Small intestine (tissue), 7 donors: ENCODE measurements around the gene HDAC6. TPM values are rescaled to one million over a fixed set of nuclear protein-coding genes. Genes with fewer than 3 reads are reported as not detected.
"Not testable (repeated sequence)": the region's sequence is repeated elsewhere in the genome, so short reads cannot be mapped to it uniquely, and the experiment has no call there.

Experiments
- DNase-seq, 2 donors: peaks; one replicate each; pipeline versions ENCODE4 v3.0.0 to v3.0.0-alpha.2; 2013
- FAIRE-seq: peaks from 2 replicates; lab custom pipeline; 2012; peaks lifted over from hg19 to GRCh38; lab: Jason Lieb, UNC
- H3K27ac ChIP-seq, 3 donors: one replicate each; pipeline ENCODE4 v1.5.1; 2013; ENCODE audit warnings: low read length in 2 of 3, mild to moderate bottlenecking in 2 of 3, control low read depth in 1 of 3, inconsistent platforms in 1 of 3, low read depth in 1 of 3, moderate library complexity in 1 of 3
- H3K27me3 ChIP-seq, 3 donors: one replicate each; pipeline ENCODE4 v1.6.1; 2013; ENCODE audit warnings: low read length in 3 of 3, inconsistent platforms in 1 of 3; ENCODE audit not compliant: control insufficient read depth in 3 of 3, insufficient read depth in 3 of 3
- H3K36me3 ChIP-seq, 3 donors: one replicate each; pipeline ENCODE4 v1.6.1; 2013; ENCODE audit warnings: low read length in 3 of 3, inconsistent platforms in 1 of 3, low read depth in 1 of 3, mild to moderate bottlenecking in 1 of 3, moderate library complexity in 1 of 3; ENCODE audit not compliant: control insufficient read depth in 3 of 3, insufficient read depth in 2 of 3
- H3K4me1 ChIP-seq, 3 donors: one replicate each; pipeline ENCODE4 v1.6.1; 2013; ENCODE audit warnings: low read length in 2 of 3, inconsistent platforms in 1 of 3, low read depth in 1 of 3, mild to moderate bottlenecking in 1 of 3, moderate library complexity in 1 of 3; ENCODE audit not compliant: control insufficient read depth in 3 of 3, insufficient read depth in 2 of 3
- H3K4me3 ChIP-seq, 3 donors: one replicate each; pipeline ENCODE4 v1.5.1; 2013; ENCODE audit warnings: low read length in 3 of 3, control low read depth in 1 of 3, inconsistent platforms in 1 of 3, low read depth in 1 of 3, mild to moderate bottlenecking in 1 of 3, moderate library complexity in 1 of 3
- H3K9me3 ChIP-seq, 2 donors: one replicate each; pipeline ENCODE4 v1.6.1; 2013; ENCODE audit warnings: low read depth in 1 of 2, low read length in 1 of 2; ENCODE audit not compliant: control insufficient read depth in 2 of 2, insufficient read depth in 1 of 2
- WGBS, 3 donors: extraction: QIAGEN DNeasy Blood & Tissue Kit; methylation state at CpG; one replicate each; pipeline ENCODE4 v1.1.7; 2013; 5-methylcytosine and 5-hydroxymethylcytosine counted together
- polyA plus RNA-seq, 4 donors: library from polyadenylated mRNA; stranded (reverse) in 3 of 4; unstranded in 1 of 4; fragments of 200-250 nt in 3 of 4; fragments of 120-200 nt in 1 of 4; gene quantifications; one replicate each; pipeline versions ENCODE4 v1.2.1 to v1.2.3, GENCODE V29; 2013
- donor health status: healthy with polysubstance abuse.
- donor health status: control.
- donor health status: control.
- donor health status: Bipolar disorder and iron deficiency.
- donor health status: healthy.

Gene HDAC6
- polyA plus RNA-seq, 4 donors: 51.5 to 110 (median 102) TPM

GRCh38 chrX:48854121-48854804 lies 52.4 kb downstream of the HDAC6 start:
- not testable (repeated sequence) for DNase-seq, H3K27me3 ChIP-seq, H3K36me3 ChIP-seq, H3K9me3 ChIP-seq, H3K27ac ChIP-seq, H3K4me1 ChIP-seq, FAIRE-seq, H3K4me3 ChIP-seq
- WGBS, 3 donors: 88 to 92% (median 90%) methylated on average over 12 of the region's 12 CpGs

- Histone ChIP-seq H3K4me1 (no peaks in the 10 kb centered on the region), H3K9me3 (no peaks in the 10 kb centered on the region), H3K36me3 (no peaks in the 10 kb centered on the region), H3K27me3 (no peaks in the 10 kb centered on the region), H3K27ac (no peak overlapping the region), H3K4me3 (no peak overlapping the region)
- FAIRE-seq: no peak
- 35 to 47% (median 45%) methylated on average over 5 of the region's 5 CpGs for WGBS, 3 donors
- DNase-seq: peak; percentile 6 to 10
Observed at GRCh38 chrX:48854898-48855297, 53.0 kb downstream of the HDAC6 start.

DNA sequence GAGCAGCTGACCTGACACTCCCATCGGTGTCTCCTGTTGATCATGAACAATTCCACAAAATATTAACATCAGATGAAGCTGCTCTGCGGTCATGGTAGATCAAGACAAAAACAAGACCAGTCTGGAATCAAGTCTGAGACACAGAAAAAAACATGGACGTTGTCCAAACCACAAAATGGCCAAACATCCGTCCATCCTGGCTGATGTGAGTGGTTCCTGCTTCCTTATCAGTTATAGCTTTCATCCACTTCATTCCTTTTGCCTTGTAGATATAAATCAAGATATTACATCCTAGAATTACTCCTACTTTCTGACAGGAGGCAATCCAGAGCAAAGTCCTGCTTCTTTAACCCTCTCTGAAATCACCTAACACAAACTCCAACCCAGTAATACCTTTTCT lies 62.3 kb downstream of the HDAC6 start:
- Histone ChIP-seq H3K27me3 (no peaks in the 10 kb centered on the region), H3K27ac (no peak overlapping the region), H3K4me1 (no peaks in the 10 kb centered on the region), H3K9me3 (no peaks in the 10 kb centered on the region), H3K36me3 (no peaks in the 10 kb centered on the region), H3K4me3 (no peak overlapping the region)
- 36 to 38% (median 36%) methylated on average over 4 of the region's 4 CpGs for WGBS, 3 donors
- FAIRE-seq (no peak), DNase-seq (no peak)

DNA sequence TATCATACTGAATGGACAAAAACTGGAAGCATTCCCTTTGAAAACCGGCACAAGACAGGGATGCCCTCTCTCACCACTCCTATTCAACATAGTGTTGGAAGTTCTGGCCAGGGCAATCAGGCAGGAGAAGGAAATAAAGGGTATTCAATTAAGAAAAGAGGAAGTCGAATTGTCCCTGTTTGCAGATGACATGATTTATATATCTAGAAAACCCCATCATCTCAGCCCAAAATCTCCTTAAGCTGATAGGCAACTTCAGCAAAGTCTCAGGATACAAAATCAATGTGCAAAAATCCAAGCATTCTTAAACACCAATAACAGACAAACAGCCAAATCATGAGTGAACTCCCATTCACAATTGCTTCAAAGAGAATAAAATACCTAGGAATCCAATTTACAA lies 70.2 kb downstream of the HDAC6 start:
- not testable (repeated sequence) for H3K27me3 ChIP-seq, H3K27ac ChIP-seq, H3K36me3 ChIP-seq, H3K4me1 ChIP-seq, H3K4me3 ChIP-seq, DNase-seq, H3K9me3 ChIP-seq, FAIRE-seq
- WGBS, 3 donors: 32 to 73% (median 54%) methylated on average over 1 of the region's 2 CpGs

Other genes with a start within 250 kb of the HDAC6 start
- 100 to 1,000 TPM in 3 of 4 donors, 10 to 100 TPM in 1; 87.9 to 222 (median 173) TPM for gene RBM3, start 227.6 kb upstream of the HDAC6 start, polyA plus RNA-seq
- 100 to 1,000 TPM; 105 to 326 (median 213) TPM for gene WDR13, start 204.6 kb upstream of the HDAC6 start, polyA plus RNA-seq
- 1 to 10 TPM; 1.1 to 6.2 (median 4.8) TPM for gene WAS, start 118.3 kb upstream of the HDAC6 start, polyA plus RNA-seq
- gene SUV39H1, start 105.3 kb upstream of the HDAC6 start, polyA plus RNA-seq: 1 to 10 TPM; 2.2 to 8.5 (median 4.3) TPM
- gene GLOD5, start 40.3 kb upstream of the HDAC6 start, polyA plus RNA-seq: 10 to 100 TPM in 3 of 4 donors, 1 to 10 TPM in 1; 4.4 to 56.1 (median 22.1) TPM
- gene GATA1, start 15.5 kb upstream of the HDAC6 start, polyA plus RNA-seq: under 1 TPM in 2 of 4 donors, not detected in 2; 0.09 to 0.32 TPM
- gene ERAS, start 24.4 kb downstream of the HDAC6 start, polyA plus RNA-seq: under 1 TPM in 2 of 4 donors, not detected in 2; 0.07 to 0.09 TPM
- gene PCSK1N, start 33.5 kb downstream of the HDAC6 start, polyA plus RNA-seq: 10 to 100 TPM in 2 of 4 donors, 1 to 10 TPM in 1, under 1 TPM in 1; 0.67 to 97.5 (median 13.5) TPM
- gene TIMM17B, start 95.7 kb downstream of the HDAC6 start, polyA plus RNA-seq: 10 to 100 TPM; 43.3 to 72.5 (median 66.1) TPM
- gene PQBP1, start 95.9 kb downstream of the HDAC6 start, polyA plus RNA-seq: 100 to 1,000 TPM in 2 of 4 donors, 10 to 100 TPM in 2; 77.8 to 186 (median 109) TPM
- 10 to 100 TPM in 2 of 4 donors, 1 to 10 TPM in 2; 8.1 to 31.5 (median 19.1) TPM for gene SLC35A2, start 109.6 kb downstream of the HDAC6 start, polyA plus RNA-seq
- gene PIM2, start 117.0 kb downstream of the HDAC6 start, polyA plus RNA-seq: 10 to 100 TPM in 2 of 4 donors, 1 to 10 TPM in 2; 2.9 to 35.1 (median 9.8) TPM
- 10 to 100 TPM; 28.3 to 57.5 (median 42.3) TPM for gene OTUD5, start 155.5 kb downstream of the HDAC6 start, polyA plus RNA-seq
- 1 to 10 TPM in 2 of 4 donors, under 1 TPM in 2; 0.27 to 1.7 (median 0.78) TPM for gene KCND1, start 169.8 kb downstream of the HDAC6 start, polyA plus RNA-seq
- gene GRIPAP1, start 200.2 kb downstream of the HDAC6 start, polyA plus RNA-seq: 10 to 100 TPM; 18.1 to 43.1 (median 26.5) TPM
- gene TFE3, start 241.3 kb downstream of the HDAC6 start, polyA plus RNA-seq: 10 to 100 TPM; 23.3 to 27.4 (median 23.6) TPM